Activated B cell treated with CpG ODN at 0.5 μM for 24 hours (primary cell): ENCODE measurements around the gene GNB2. TPM values are rescaled to one million over a fixed set of nuclear protein-coding genes. Genes with fewer than 3 reads are reported as not detected.

Experiments
- ATAC-seq: fragments of 200-7000 bp; cut with Tn5 transposase; one replicate; pipeline ENCODE4 v1.10.0; 2021; ENCODE audit warnings: low read depth, mild to moderate bottlenecking, moderate library complexity
- CTCF ChIA-PET: fragments of 350-600 bp; sonication (Branson Sonifier 250); formaldehyde crosslinking; loops from one replicate; lab custom pipeline; 2021; ENCODE audit warnings: antibody characterized with exemption; lab: Charles Lee
- POLR2A ChIA-PET: fragments of 350-600 bp; sonication (Branson Sonifier 250); formaldehyde crosslinking; loops from one replicate; lab custom pipeline; 2021; ENCODE audit warnings: antibody characterized with exemption; lab: Charles Lee
- DNase-seq: peaks from one replicate; pipeline ENCODE4 v3.0.0; 2022
- H3K27ac Mint-ChIP-seq: one replicate; pipeline ENCODE4 v1.8.0; 2020; ENCODE audit warnings: mixed read lengths
- H3K27me3 Mint-ChIP-seq: one replicate; pipeline ENCODE4 v1.8.0; 2021; ENCODE audit warnings: mixed read lengths
- H3K36me3 Mint-ChIP-seq: one replicate; pipeline ENCODE4 v1.8.0; 2021; ENCODE audit warnings: low read depth, mixed read lengths
- H3K4me1 Mint-ChIP-seq: one replicate; pipeline ENCODE4 v1.8.0; 2021; ENCODE audit warnings: mixed read lengths
- H3K4me3 Mint-ChIP-seq: one replicate; pipeline ENCODE4 v1.8.0; 2020; ENCODE audit warnings: mild to moderate bottlenecking, mixed read lengths
- H3K9me3 Mint-ChIP-seq: one replicate; pipeline ENCODE4 v1.8.0; 2020; ENCODE audit warnings: mixed read lengths
- CTCF ChIP-seq: fragments of 200-600 bp; IDR thresholded peaks from one replicate; pipeline ENCODE4 v1.8.0; 2022; ENCODE audit warnings: antibody characterized with exemption, mild to moderate bottlenecking
- intact Hi-C: fragments of 100-400 bp; cut with micrococcal nuclease; formaldehyde crosslinking; loops from one replicate; pipeline ENCODE4 v1.15.1; 2024
- total RNA-seq: library from RNA; stranded (reverse); gene quantifications from 2 replicates; pipeline ENCODE4 v1.2.3, GENCODE V29; 2022

The GNB2 gene
- total RNA-seq, 1 donor from 2014 or later = 132 TPM

GRCh38 chr7:100705320-100705752 is 31.8 kb downstream of the GNB2 start:
- peaks cover 12% of the 10 kb centered on the region for H3K36me3 Mint-ChIP-seq
- intact Hi-C loops = loop anchor here (1.0 to 5.0 kb wide), 14 partner anchors 10 to 513 kb away; partner anchors contain the start of genes ACTL6B, GNB2, MEPCE and MOSPD3
- CTCF ChIA-PET = interaction anchor here (0.8 to 4.0 kb wide), 20 partner anchors 12 to 354 kb away, joined by 3 to 79 read pairs (median 6); partner anchors contain the start of genes FBXO24, GIGYF1, LRCH4 and MOSPD3
- peak; percentile 80 for DNase-seq
- peak overlapping the region; percentile 88 for H3K27ac Mint-ChIP-seq
- POLR2A ChIA-PET = interaction anchor here (0.6 to 2.6 kb wide), 29 partner anchors 10 to 372 kb away, joined by 3 to 61 read pairs (median 5); partner anchors contain the start of genes FBXO24, GIGYF1, GNB2 and LRCH4
- peak; percentile 39 for TF ChIP-seq CTCF
- no peaks in the 10 kb centered on the region for H3K9me3 Mint-ChIP-seq
- no peaks in the 10 kb centered on the region for H3K27me3 Mint-ChIP-seq
- peak overlapping the region; percentile 93 for H3K4me3 Mint-ChIP-seq
- peak; percentile 63 for ATAC-seq
- H3K4me1 Mint-ChIP-seq = peaks cover 16% of the 10 kb centered on the region

- H3K36me3 Mint-ChIP-seq = peaks cover 12% of the 10 kb centered on the region
- H3K9me3 Mint-ChIP-seq = no peaks in the 10 kb centered on the region
- no peak for TF ChIP-seq CTCF
- no peaks in the 10 kb centered on the region for H3K27me3 Mint-ChIP-seq
- DNase-seq (peak; percentile 98), ATAC-seq (peak; percentile 94)
- peaks cover 16% of the 10 kb centered on the region for H3K4me1 Mint-ChIP-seq
- CTCF ChIA-PET = interaction anchor here (0.8 to 4.0 kb wide), 21 partner anchors 12 to 353 kb away, joined by 3 to 79 read pairs (median 5); partner anchors contain the start of genes ACHE, FBXO24, GIGYF1 and LRCH4
- H3K4me3 Mint-ChIP-seq = peak within 1 kb of the TSS; percentile 93
- intact Hi-C loops = loop anchor here (1.0 to 5.0 kb wide), 15 partner anchors 11 to 512 kb away; partner anchors contain the start of genes ACTL6B, FBXO24, GNB2 and LRCH4
- POLR2A ChIA-PET = interaction anchor here (0.6 to 2.6 kb wide), 33 partner anchors 10 to 616 kb away, joined by 3 to 61 read pairs (median 5); partner anchors contain the start of genes FBXO24, GIGYF1, GNB2 and IFT22
- peak within 1 kb of the TSS; percentile 88 for H3K27ac Mint-ChIP-seq
Measured at GRCh38 chr7:100705753-100706671, 32.5 kb downstream of the GNB2 start, which contains the start of gene POP7. Gene POP7 (plus strand): TSS chr7:100706121. CDS start chr7:100706831, 710 bp downstream.

GRCh38 chr7:100706672-100707311 is 33.3 kb downstream of the GNB2 start:
- H3K9me3 Mint-ChIP-seq = no peaks in the 10 kb centered on the region
- no peak overlapping the region for H3K27ac Mint-ChIP-seq
- DNase-seq = no peak
- peak overlapping the region; percentile 93 for H3K4me3 Mint-ChIP-seq
- H3K36me3 Mint-ChIP-seq = peaks cover 12% of the 10 kb centered on the region
- ChIA-PET POLR2A (interaction anchor here (2.0 to 2.6 kb wide), 7 partner anchors 11 to 145 kb away, joined by 11 to 61 read pairs (median 19); partner anchors contain the start of genes FBXO24, GIGYF1, GNB2 and LRCH4), CTCF (interaction anchor here (1.2 to 4.0 kb wide), 3 partner anchors 13 to 189 kb away, joined by 4 to 79 read pairs (median 19); partner anchors contain the start of genes ACHE and GIGYF1)
- H3K4me1 Mint-ChIP-seq = peaks cover 16% of the 10 kb centered on the region
- ATAC-seq = no peak
- H3K27me3 Mint-ChIP-seq = no peaks in the 10 kb centered on the region
- no peak for TF ChIP-seq CTCF
- intact Hi-C loops = loop anchor here (1.0 to 5.0 kb wide), 3 partner anchors 94 to 229 kb away; partner anchors contain the start of genes FBXO24, LRCH4, MOSPD3 and TSC22D4

GRCh38 chr7:100708395-100708794 is 34.9 kb downstream of the GNB2 start:
- Mint-ChIP-seq H3K27me3 (no peaks in the 10 kb centered on the region), H3K36me3 (peaks cover 12% of the 10 kb centered on the region), H3K27ac (no peak overlapping the region), H3K4me1 (peaks cover 16% of the 10 kb centered on the region), H3K9me3 (no peaks in the 10 kb centered on the region), H3K4me3 (peak overlapping the region; percentile 15)
- ATAC-seq = no peak
- intact Hi-C loops = loop anchor here (5.0 kb wide), 2 partner anchors 96 to 231 kb away; partner anchors contain the start of genes MOSPD3 and TSC22D4
- CTCF ChIA-PET = interaction anchor here (0.9 to 1.3 kb wide), 2 partner anchors 15 to 149 kb away, joined by 3 read pairs; no protein-coding TSS in a partner anchor
- no peak for DNase-seq
- POLR2A ChIA-PET = no interaction called here
- no peak for TF ChIP-seq CTCF
